Activated CD4-positive, alpha-beta T cell treated with anti-CD3 and anti-CD28 coated beads for 24 hours (primary cell): ENCODE data around the gene CRYBA4.

Experiments
- DNase-seq, 2 donors: peaks; one replicate each; pipeline ENCODE4 v3.0.0-alpha.2; 2020; ENCODE audit warnings: low read depth in 2 of 2

CRYBA4 gene

DNA sequence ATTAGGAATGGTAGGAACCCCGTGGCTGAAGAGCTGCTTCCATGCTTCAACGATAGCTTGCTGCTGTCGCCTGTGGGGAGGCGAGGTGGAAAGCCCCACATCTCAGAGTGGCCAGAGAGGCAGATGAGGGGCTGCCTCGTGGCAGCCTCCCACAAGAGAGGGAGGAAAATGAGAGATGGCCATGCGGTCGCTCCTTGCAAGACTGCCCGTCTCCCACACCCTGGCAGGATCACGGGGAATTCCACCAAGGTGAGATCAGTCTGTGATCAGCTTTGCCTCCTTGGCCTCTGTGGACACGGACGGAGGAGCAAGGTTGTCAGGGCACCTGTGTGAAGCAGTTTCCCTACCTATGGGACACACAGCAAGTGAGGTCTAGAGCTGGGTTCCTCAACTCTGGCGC is 3.0 kb downstream of the CRYBA4 start:
- no peak for DNase-seq

DNA sequence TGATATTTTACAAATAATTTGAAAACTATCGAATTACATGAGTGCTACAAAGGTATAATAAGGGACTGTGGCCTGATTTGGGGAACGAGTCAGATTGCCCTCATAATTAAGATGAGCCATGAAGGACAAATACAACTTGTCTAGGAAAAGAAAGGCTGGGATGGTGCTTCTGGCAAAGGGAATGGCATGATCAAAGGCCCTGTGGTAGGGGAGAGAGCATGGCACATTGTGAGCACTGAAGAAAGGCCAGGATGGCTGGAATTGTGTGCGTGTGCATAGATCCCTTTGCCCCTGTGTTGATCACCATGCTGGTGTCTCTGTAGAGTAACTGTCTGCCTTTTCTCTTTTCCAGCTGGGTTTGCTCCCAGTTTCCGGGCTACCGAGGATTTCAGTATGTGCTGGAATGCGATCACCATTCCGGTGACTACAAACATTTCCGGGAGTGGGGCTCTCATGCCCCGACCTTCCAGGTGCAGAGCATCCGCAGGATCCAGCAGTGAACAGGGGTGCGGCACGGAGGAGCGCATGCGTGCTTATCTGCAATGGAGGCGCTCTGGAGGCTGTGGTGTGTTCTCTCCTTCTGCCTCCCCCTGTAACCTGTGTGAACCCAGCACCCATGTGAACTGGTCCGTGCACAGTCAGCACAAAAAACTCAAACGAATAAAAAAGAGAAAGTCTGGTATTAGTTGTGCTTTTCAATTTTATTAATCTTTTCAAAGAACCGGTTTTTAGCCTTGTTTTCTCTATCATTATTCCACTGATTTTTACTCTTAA is 8.4 kb downstream of the CRYBA4 start:
- DNase-seq: no peak

DNA sequence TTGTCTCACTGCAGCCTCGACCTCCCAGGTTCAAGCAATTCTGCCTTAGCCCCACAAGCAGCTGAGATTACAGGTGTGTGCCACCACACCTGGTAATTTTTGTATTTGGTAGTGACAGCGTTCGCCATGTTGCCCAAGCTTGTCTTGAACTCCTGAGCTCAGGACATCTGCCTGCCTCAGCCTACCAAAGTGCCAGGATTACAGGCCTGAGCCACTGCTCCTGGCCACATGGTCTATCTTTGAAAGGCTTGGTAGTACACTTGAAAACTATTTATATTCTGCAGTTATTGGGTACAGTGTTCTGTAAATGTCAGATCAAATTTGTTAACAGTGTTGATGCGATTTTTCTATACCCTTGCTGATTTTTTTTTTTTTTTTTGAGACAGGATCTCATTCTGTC is 9.5 kb downstream of the CRYBA4 start:
- DNase-seq: no peak

DNA sequence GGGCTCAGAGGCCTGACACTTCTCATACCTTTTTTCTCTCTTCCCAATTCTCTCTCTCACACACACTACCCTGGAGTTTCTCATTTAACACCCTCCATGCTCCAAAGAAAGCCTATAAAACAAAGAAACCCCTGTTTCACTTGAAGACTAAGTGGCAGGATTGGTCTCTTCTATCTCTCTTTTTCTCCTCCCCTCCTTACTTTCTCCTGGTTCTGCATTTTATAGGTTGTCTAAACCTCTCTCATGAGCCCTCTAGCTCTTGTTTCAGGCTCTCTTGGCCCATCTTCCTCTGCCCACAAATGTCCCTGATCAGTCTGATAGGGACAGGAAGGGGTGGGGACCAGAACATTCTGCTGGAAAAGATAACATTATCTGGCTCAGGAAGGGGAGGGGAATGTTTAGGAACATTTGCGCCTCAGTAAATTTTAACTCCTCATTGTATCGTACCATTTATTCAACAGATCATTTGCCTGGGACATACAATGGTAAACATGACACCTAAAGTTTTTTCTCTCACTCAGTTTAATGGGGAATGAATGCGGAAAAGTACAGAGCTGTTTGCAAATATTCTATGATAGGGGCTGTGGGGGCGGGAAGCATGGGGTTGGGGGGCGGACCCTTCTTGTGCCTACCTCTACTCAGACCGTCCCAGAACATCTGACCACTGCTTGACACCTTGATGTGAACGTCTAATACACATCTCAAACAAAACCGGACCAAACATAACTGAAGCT is 10.8 kb downstream of the CRYBA4 start:
- no peak for DNase-seq

DNA sequence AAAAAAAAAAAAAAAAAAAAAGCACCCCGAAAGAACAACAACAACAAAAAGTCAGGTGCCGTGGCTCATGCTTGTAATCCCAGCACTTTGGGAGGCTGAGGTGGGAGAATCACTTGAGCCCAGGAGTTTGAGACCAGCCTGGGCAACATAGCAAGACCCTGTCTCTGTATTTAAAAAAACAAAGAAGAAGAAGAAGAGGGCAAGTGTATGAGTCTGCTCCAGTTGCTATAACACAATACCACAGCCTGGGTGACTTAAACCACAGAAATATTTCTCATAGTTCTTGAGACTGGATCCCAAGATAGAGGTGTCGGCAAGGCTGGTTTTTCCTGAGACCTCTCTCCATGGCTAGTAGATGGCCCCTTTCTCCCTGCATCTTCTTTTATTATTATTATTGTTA is 12.4 kb downstream of the CRYBA4 start:
- DNase-seq: no peak

DNA sequence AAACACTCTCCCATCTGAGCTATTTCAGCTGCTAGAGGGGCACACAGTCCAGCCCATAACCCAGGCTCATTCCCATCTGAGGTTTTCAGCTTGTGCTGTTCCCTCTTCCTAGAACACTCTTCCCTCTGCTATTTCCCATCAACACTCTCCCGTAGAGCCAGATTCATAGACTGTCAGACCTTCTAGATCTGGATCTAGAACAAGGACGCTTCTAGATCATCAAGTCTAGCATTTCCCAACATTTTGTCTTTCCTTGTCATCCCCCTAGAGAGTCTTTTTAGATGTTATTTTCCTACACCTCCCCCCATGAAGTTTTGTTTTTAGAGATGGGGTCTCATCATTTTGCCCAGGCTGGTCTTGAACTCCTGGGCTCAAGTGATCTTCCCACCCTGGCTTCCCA is 13.4 kb downstream of the CRYBA4 start:
- DNase-seq: no peak

DNA sequence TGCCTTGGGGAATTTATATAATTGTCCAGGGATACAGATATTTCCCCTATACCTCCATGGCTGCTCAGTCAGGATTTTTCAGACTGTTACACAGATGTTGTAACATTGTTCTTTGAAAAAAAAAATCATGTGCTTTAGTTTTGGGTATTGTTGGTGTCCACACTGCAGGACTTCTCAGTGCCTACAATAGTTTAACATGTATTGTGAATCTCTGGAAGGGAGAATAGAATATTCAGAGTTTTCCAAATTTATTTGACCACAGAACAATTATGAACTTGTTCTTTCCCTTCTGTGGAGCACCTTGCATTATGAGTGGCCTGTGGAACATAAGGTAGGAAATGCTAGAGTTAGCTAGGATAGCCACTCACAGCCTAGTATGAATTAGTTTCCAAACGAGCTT is 14.5 kb downstream of the CRYBA4 start:
- DNase-seq: no peak

DNA sequence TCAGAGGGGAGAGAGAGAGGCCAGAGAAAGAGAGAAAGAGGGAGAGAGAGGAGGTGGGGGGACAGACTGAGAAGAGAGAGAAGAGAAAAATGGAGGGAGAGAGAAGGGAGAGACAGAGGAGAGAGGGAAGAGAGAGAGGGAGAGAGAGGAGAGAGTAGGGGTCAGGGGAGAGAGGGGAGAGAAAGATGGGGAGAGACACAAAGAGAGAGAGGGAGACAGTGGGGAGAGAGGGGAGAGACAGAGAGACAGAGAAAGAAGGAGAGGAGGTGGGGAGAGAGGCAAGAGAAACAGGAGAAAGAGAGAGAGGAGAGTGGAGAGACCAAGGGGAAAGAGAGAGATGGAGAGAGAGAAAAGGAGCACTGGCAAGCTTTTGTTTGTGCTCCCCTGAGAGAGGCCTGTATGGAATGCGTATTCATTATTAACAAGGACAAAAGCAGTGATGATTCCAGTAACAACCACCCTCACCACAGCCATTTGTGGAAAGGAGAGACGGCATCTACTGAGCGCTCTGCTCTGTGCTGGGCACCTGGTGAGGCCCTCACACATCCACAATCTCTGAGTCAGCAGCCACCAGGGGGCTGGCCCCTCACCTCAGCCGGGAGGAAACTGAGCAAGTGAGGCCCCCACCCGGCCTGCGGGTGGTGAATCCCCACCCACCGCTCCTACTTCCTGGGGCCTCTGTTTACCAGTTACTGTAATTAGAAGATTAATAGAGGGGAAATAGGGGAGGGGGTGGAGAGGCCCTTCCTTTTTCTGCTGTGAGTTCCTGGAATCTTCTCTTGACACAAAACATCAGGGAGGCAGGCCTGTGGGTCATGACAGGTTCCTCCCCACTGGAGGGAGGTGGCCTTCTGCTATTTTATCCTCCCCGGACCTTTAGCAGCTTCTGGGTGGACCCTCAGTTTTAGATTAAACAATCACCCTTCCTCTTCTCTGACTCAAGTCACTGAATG is 21.0 kb downstream of the CRYBA4 start:
- peak; percentile 70 to 78 for DNase-seq

DNA sequence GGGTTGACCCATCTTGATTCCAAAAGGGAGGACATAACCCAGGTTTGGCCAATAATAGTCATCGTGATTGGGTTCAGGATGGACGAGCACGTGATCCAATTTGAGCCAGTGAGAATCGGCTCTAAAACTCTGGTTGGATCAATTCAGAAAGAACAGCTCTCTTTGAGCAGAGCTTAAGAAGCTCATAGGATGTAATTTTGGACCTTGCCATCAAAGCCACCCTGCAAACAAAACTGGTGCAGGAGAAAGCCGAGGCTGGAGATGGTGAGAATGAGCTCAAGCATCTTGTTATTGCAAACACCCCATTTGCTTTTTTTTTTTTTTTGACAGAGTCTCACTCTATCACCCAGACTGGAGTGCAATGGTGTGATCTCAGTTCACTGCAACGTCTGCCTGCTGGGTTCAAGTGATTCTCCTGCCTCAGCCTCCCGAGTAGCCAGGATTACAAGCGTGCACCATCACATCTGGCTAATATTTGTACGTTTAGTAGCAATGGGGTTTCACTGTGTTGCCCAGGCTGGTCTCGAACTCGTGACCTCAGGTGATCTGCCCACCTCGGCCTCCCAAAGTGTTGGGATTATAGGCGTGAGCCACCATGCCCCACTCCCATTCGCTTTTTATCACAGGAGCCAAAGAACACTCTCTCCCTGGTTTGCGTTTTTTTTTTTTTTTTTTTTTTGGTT is 21.8 kb downstream of the CRYBA4 start:
- no peak for DNase-seq

DNA sequence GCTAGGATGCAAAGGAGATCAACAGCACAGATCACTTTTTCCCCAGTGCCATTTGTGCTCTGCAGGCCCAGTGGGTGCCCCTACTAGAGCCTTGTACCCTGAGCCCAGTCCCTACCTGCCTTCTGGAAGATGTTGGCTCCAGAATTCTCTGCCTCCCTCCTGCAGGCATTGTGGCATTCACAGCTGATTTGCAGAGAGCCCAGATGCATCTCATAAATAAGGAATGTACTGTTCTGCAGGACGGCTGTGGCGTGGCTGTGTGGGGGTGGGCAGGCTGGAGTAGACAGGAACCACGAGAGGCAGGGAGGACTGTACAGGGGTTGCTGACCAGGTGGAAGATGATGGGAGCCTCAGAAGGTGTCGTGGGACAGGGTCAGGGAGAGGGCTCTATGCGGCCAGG is 24.4 kb downstream of the CRYBA4 start:
- DNase-seq: no peak

DNA sequence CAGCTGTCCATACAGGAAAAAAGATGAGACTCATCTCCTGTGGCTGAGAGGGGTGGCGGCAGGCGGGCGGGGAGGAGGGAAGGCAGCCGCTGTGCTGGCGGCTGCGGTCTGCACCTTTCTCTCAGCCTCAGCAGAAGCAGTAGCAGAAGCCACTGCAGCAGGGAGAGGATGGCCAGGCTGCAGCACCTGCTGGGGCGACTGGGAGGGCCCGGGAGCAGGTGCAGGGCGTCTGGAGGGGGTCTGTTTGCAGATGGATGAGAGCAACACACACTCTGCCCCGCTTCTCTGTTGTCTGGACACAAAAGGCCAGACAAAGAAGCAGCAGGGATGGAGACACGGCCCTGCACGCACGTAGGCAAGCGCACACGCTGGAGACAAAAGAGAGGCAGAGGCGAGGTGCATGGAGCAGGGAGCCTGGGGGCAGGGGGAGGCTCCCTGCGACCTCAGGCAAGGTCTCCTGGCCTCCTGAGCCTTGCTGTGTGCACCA is 26.3 kb downstream of the CRYBA4 start:
- no peak for DNase-seq

DNA sequence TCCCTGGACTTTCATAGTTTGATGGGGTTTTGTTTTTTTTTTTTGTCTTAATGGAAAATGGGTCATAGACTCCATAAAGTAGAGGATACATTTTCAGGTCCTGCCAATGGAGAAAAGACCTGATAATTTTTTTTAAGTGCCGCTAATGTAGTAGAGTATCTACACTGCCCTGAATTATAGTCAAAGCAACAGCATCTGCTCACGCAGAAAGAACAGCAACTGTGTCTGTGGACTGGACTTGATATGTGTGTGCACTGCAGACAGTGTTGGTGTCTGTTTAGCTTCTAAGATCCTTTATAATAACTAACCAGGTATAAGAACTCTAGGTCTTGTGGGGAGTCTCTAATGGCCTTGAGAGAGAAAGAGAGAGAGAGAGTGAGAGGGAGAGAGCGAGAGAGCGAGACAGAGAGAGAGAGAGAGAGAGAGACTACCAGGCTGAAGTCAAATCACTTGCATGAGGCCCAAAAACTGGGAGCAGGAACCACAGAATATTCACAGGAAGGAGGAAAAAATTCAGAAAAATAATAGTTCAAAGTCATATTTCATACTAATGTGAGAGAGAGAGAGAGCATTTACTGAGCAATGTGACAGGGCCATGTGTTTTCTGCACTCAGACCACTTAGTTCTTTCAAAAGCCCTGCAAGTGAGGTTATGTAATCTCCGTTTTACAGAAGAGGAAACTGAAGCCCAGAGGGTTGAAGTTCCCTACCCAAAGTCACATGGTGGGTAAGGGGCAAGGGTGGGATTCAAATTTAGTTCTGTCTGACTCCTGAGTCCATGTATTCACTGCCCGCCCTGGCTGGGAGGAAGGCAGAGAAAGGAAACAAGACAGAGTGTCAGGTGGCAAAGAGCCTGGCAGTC is 27.0 kb downstream of the CRYBA4 start:
- no peak for DNase-seq

DNA sequence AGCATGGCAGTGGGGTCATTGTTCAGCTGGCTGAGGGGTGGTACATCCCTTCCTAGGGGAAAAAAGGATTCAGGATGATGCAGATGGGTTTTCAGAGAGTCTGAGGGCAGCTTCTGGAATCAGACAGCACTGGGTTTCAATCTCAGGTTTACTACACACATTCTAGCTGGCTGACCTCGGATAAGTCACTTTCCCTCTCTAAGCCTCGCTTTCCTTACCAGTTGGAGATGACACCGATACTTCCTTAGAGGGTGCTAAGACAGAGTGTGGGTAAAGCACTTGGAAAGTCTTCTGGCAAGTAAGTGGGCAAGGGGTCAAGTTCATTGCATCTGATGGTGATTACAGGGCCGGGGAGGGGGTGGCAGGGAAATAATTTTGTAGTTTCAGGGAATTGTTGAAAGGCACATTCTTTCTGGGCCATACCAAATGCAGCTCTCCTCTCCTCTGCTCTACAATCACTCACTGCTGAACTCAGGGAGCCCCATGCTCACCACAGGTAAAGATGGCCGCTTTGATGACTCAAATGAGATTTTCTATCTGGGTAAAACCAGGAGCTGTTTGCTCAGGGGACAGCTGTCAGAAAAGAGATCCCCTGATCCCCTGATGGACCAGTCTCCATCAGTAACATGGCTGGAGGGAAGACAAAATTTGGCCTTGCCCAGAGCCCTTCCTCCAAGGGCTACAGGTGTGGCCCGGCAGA is 29.1 kb downstream of the CRYBA4 start:
- DNase-seq: no peak

DNA sequence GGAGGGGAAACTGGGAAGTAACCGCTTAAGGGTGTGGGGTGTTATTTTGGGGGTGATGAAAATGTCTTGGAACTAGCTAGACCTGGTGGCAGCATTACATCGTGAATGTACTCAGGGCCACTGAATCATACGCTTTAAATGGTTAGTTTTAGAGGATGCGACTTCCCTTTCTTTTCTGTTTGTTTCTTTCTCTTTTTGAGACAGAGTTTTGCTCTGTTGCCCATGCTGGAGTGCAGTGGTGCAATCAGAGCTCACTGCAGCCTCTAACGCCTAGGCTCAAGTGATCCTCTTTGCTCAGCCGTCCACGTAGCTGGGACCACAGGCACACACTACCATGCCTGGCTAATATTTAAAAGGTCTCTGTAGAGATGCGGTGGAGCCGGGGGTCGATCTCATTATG is 30.1 kb downstream of the CRYBA4 start:
- DNase-seq: no peak

DNA sequence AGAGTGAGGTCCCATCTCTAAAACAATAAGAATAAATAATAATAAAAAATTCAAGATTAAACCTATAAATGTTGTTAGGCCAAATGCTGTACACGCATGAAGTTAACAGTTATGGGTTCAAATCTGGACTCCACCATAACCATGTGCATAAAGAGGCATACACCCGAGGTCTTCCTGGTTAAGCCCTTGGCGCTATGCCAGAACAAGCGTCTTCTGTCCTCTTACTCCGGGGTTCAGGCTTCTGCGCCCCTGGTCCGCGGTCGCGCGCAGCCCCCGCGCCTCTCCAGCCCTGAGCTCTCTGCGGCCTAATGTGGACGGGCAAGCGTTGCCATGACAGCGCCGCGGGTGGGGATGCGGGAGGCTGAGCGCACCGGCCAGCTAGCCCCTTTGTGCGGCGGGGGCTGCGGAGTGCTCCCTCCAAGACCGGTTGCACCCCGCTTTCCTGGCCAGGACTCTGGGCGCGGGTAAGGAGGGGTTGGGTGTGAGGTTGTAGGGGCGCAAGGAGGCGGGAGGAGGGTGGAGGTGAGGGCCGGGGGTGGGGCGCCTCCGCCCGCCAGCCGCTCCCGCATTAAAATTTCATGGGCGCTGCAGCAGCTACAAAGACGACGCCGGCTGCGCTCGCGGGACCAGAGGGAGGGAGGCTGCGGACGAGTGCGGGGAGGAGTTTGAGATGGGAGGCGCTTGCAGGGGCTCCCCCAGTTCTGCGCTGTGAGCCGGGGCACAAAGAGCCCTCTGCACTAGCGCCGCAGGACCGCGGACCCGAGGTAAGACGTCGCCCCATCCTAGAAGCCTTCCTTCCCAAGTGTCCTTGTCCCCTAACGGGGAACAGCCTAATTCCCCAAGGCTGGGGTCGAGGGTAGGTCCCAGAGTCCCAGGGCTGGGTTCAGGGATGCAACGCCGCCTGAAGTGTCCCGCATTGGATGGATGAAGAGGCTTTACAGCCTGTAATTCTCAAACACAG is 35.4 kb downstream of the CRYBA4 start, which contains the start of gene MIAT:
TSS of gene MIAT (plus strand) at position 698 of the 961 bp plus-strand sequence.
- peak in 1 of 2 donors; percentile 53 for DNase-seq

DNA sequence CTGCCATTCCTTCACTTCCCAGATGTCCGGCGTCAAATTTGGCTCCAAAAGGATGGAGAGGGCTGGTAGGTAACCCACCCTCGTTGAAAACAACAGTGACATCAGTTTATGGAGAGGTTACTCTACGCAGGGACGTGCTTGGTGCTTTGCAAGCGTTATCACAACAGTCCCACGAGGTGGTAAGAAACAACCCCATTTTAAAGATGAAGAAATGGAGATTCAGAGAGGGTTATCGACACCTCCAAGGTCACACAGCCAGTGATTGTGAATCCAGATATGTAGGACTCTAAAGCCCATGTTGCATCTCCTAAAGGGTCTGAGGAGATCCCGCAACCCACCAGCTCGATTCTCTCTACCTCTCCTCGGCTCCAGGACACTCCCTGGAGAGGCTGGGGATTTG is 36.4 kb downstream of the CRYBA4 start:
- DNase-seq: no peak

DNA sequence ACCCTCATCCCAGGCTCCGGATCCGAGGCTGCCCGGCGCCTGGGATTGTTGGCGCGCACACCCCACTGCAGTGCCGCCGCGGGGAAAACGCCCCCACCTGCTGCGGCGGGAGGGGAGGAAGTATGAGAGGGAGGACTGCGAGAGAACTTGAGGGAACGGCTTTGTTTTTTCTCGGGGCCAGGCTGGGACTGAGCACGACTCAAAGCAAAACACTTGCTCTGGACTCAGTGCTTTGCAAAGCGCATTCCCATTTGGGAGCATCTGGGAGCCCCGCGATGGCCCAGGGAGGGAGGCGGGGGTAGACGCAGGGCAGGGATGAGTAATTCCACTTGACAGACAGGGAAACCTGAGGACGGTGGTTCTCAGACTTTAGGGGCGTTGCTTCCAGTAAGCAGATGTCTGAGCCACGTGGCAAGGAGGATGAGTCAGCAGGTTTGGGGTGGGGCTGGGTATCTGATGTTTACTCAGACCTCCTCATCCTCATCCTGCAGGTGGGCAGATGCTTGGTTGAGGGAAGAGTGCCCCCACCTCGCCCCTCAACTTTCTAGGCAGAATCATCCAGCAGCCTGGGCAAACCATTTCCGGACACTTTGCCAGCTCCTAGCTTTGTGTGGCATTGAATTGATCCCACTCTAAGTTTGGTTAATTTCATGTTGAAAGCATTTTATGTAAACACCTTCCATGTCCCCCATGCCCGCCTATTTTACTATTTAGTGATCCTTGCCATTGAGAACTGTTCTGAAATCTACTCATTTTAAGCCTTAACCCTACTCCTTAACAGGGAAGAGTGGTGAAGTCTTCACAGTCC is 37.1 kb downstream of the CRYBA4 start:
- DNase-seq: peak; percentile 72 to 81

DNA sequence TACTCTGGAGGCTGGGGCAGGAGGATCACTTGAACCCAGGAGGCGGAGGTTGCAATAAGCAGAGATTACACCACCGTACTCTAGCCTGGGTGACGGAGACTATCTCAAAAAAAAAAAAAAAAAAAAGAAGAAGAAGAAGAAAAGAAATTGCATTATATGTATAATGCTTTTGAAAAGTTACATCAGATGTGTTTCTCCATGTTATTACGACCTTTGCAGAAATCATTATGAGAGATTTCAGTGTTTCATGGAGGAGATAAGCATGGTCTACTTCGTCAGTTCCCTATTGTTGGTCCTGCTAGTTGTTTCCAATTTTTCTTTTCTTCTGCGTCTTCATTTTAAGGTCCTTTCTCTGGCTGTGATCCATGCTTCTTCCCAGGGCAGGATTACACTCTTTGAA is 38.6 kb downstream of the CRYBA4 start:
- DNase-seq: no peak
